GM12865 (cell line): Measurements from ENCODE around the gene BLMH.
"Not testable (repeated sequence)": the region's sequence is repeated elsewhere in the genome, so short reads cannot be mapped to it uniquely, and the experiment has no call there.

Experiments
- DNase-seq: peaks from one replicate; pipeline ENCODE4 v3.0.0; 2010; ENCODE audit warnings: low read depth
- H3K4me3 ChIP-seq: 2 replicates; pipeline ENCODE4 v1.5.1; 2011; ENCODE audit warnings: mild to moderate bottlenecking, low read depth, low read length, control low read depth
- CTCF ChIP-seq: IDR thresholded peaks from 2 replicates; pipeline ENCODE4 v1.5.1; 2011; ENCODE audit warnings: low read length, control low read depth, low read depth, inconsistent platforms; ENCODE audit not compliant: insufficient read depth; ENCODE audit errors: missing control alignments

BLMH gene

GRCh38 chr17:30210901-30211300 is 80.8 kb downstream of the BLMH start:
- H3K4me3 ChIP-seq = no peak overlapping the region
- no peak for TF ChIP-seq CTCF
- DNase-seq = no peak

- TF ChIP-seq CTCF = no peak
- peak; percentile 13 for DNase-seq
- H3K4me3 ChIP-seq = no peak overlapping the region
Measured at GRCh38 chr17:30210366-30210765, 81.4 kb downstream of the BLMH start.

- no peak for TF ChIP-seq CTCF
- no peak overlapping the region for H3K4me3 ChIP-seq
- no peak for DNase-seq
Measured at GRCh38 chr17:30209930-30210329, 81.8 kb downstream of the BLMH start.

- DNase-seq = peak; percentile 31
- no peak for TF ChIP-seq CTCF
- no peak overlapping the region for H3K4me3 ChIP-seq
Measured at GRCh38 chr17:30208214-30208613, 83.5 kb downstream of the BLMH start.

- H3K4me3 ChIP-seq = no peak overlapping the region
- TF ChIP-seq CTCF = no peak
- no peak for DNase-seq
Measured at GRCh38 chr17:30207655-30208054, 84.1 kb downstream of the BLMH start.

GRCh38 chr17:30203471-30203981 is 88.2 kb downstream of the BLMH start:
- H3K4me3 ChIP-seq = no peak overlapping the region
- DNase-seq = peak; percentile 40
- TF ChIP-seq CTCF = peak; percentile 21

- not testable (repeated sequence) for H3K4me3 ChIP-seq, DNase-seq
Measured at GRCh38 chr17:30200656-30201055, 91.1 kb downstream of the BLMH start.
